Duodenal mucosa (tissue), 2 donors: Measurements from ENCODE around the gene INTS1.

Experiments
- H3K27ac ChIP-seq: one replicate; pipeline ENCODE4 v1.7.0; 2013; ENCODE audit warnings: low read depth, low read length
- H3K27me3 ChIP-seq, 2 donors: one replicate each; pipeline ENCODE4 v1.7.0; 2013; ENCODE audit warnings: low read length in 2 of 2, control low read depth in 1 of 2; ENCODE audit not compliant: insufficient read depth in 2 of 2, control insufficient read depth in 1 of 2
- H3K36me3 ChIP-seq, 2 donors: one replicate each; pipeline ENCODE4 v1.7.0; 2013; ENCODE audit warnings: low read length in 2 of 2, control low read depth in 1 of 2; ENCODE audit not compliant: insufficient read depth in 2 of 2, control insufficient read depth in 1 of 2
- H3K4me1 ChIP-seq, 2 donors: one replicate each; pipeline ENCODE4 v1.7.0; 2013; ENCODE audit warnings: low read length in 2 of 2, control low read depth in 1 of 2; ENCODE audit not compliant: insufficient read depth in 2 of 2, control insufficient read depth in 1 of 2
- H3K4me3 ChIP-seq, 2 donors: one replicate each; pipeline ENCODE4 v1.7.0; 2013; ENCODE audit warnings: low read length in 2 of 2, low read depth in 1 of 2
- H3K9ac ChIP-seq, 2 donors: one replicate each; pipeline ENCODE4 v1.7.0; 2013; ENCODE audit warnings: low read length in 2 of 2, low read depth in 1 of 2
- H3K9me3 ChIP-seq, 2 donors: one replicate each; pipeline ENCODE4 v1.7.0; 2013; ENCODE audit warnings: low read length in 2 of 2, control low read depth in 1 of 2; ENCODE audit not compliant: control insufficient read depth in 1 of 2

Gene INTS1

GRCh38 chr7:1441615-1442354 is 62.4 kb downstream of the INTS1 start:
- no peak overlapping the region for H3K9ac ChIP-seq
- no peak overlapping the region for H3K27ac ChIP-seq
- peaks cover 0 to 3% of the 10 kb centered on the region in 2 donors for H3K4me1 ChIP-seq
- H3K27me3 ChIP-seq = no peaks in the 10 kb centered on the region
- H3K9me3 ChIP-seq = no peaks in the 10 kb centered on the region
- peaks cover 18 to 47% of the 10 kb centered on the region in 2 donors for H3K36me3 ChIP-seq
- H3K4me3 ChIP-seq = no peak overlapping the region

DNA sequence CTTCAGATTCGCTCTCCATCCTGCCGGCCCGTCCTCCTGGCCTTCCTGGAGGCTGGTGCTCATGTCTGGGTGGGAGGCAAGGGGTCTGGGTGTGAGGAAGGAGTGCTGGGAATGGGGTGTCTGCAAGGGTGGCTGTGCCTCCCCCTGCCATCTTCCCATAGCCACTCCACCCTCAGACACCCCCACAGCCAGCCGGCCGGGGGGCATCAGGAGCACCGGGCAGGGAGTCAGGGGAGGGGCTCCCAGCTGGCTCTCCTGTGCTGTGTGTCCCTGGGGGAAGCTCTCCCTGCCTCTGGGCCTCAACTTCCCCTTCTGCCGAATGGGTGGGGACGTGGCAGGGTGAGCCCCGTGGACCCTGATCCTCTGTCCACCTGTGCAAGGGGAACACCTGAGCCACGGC is 63.6 kb downstream of the INTS1 start:
- no peak overlapping the region for H3K4me3 ChIP-seq
- no peaks in the 10 kb centered on the region for H3K4me1 ChIP-seq
- no peaks in the 10 kb centered on the region for H3K27me3 ChIP-seq
- no peaks in the 10 kb centered on the region for H3K9me3 ChIP-seq
- H3K27ac ChIP-seq = no peak overlapping the region
- no peak overlapping the region for H3K9ac ChIP-seq
- H3K36me3 ChIP-seq = peaks cover 18 to 48% of the 10 kb centered on the region in 2 donors

GRCh38 chr7:1439373-1440363 is 64.5 kb downstream of the INTS1 start:
- no peak overlapping the region for H3K4me3 ChIP-seq
- peaks cover 18 to 41% of the 10 kb centered on the region in 2 donors for H3K36me3 ChIP-seq
- no peaks in the 10 kb centered on the region for H3K9me3 ChIP-seq
- H3K27me3 ChIP-seq = no peaks in the 10 kb centered on the region
- no peaks in the 10 kb centered on the region for H3K4me1 ChIP-seq
- H3K27ac ChIP-seq = no peak overlapping the region
- no peak overlapping the region for H3K9ac ChIP-seq

GRCh38 chr7:1438821-1439220 is 65.4 kb downstream of the INTS1 start:
- Histone ChIP-seq H3K4me3 (no peak overlapping the region), H3K9ac (no peak overlapping the region), H3K4me1 (no peaks in the 10 kb centered on the region), H3K36me3 (peaks cover 18 to 41% of the 10 kb centered on the region in 2 donors), H3K9me3 (no peaks in the 10 kb centered on the region), H3K27me3 (no peaks in the 10 kb centered on the region), H3K27ac (no peak overlapping the region)

DNA sequence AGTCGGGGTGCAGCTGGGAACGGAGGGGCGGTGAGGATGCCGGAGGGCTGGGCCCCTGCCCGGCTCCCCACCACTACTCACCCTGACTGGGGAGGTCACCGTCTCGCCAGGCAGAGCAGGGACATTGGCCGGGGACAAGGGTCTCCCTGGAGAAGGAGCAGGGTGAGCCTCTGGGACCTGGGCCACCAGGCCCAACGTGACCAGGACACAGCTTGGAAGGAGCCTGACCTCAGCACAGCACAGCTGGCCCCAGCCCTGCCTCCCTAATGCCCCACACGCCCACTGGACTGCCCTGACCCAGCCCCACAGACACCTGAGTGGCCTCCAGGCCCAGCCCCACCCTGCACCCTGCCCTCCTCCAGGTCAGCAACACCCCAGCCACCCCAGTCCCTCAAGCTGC is 66.0 kb downstream of the INTS1 start:
- H3K4me1 ChIP-seq = no peaks in the 10 kb centered on the region
- no peak overlapping the region for H3K4me3 ChIP-seq
- no peaks in the 10 kb centered on the region for H3K27me3 ChIP-seq
- H3K27ac ChIP-seq = no peak overlapping the region
- H3K9ac ChIP-seq = no peak overlapping the region
- H3K9me3 ChIP-seq = no peaks in the 10 kb centered on the region
- peaks cover 14 to 41% of the 10 kb centered on the region in 2 donors for H3K36me3 ChIP-seq

DNA sequence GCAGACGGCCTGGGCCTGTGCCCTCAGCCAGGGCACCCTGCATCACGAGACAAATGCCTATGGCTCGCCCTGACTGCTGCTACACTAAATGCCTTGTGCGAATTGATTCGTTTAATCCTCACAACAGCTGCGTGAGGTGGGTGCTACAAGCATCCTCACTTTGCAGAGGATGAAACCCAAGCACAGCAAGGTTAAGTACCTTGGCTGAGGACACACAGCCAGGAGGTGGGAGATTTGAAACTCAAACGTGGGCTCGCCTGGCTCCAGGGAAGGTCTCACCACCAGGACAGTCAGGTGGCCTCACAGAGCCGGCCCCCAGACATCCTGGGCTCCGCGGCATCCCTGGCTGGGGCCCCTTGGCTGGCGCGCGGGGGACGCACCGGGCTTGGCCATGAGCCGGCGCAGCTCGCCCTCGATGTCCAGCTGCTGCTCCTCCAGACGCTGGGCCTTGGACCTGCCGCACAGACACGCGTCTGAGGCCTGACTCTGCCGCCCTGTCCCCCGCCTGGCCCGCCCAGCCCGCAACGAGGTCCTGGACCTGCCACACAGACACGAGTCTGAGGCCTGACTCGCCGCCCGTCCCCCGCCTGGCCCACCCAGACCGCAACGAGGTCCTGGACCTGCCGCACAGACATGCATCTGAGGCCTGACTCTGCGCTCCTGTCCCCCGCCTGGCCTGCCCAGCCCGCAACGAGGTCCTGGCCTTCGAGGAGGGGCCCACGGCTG is 66.9 kb downstream of the INTS1 start:
- Histone ChIP-seq H3K27ac (no peak overlapping the region), H3K9me3 (no peaks in the 10 kb centered on the region), H3K27me3 (no peaks in the 10 kb centered on the region), H3K4me1 (peaks cover 0 to 1% of the 10 kb centered on the region in 2 donors), H3K36me3 (peaks cover 12 to 41% of the 10 kb centered on the region in 2 donors), H3K9ac (no peak overlapping the region), H3K4me3 (no peak overlapping the region)

GRCh38 chr7:1436608-1437007 is 67.6 kb downstream of the INTS1 start:
- H3K27me3 ChIP-seq = no peaks in the 10 kb centered on the region
- H3K36me3 ChIP-seq = peaks cover 12 to 34% of the 10 kb centered on the region in 2 donors
- peaks cover 0 to 5% of the 10 kb centered on the region in 2 donors for H3K4me1 ChIP-seq
- no peak overlapping the region for H3K27ac ChIP-seq
- H3K9me3 ChIP-seq = no peaks in the 10 kb centered on the region
- no peak overlapping the region for H3K9ac ChIP-seq
- H3K4me3 ChIP-seq = no peak overlapping the region

GRCh38 chr7:1434891-1435670 is 69.1 kb downstream of the INTS1 start:
- Histone ChIP-seq H3K36me3 (peaks cover 9 to 23% of the 10 kb centered on the region in 2 donors), H3K9me3 (no peaks in the 10 kb centered on the region), H3K9ac (no peak overlapping the region)

DNA sequence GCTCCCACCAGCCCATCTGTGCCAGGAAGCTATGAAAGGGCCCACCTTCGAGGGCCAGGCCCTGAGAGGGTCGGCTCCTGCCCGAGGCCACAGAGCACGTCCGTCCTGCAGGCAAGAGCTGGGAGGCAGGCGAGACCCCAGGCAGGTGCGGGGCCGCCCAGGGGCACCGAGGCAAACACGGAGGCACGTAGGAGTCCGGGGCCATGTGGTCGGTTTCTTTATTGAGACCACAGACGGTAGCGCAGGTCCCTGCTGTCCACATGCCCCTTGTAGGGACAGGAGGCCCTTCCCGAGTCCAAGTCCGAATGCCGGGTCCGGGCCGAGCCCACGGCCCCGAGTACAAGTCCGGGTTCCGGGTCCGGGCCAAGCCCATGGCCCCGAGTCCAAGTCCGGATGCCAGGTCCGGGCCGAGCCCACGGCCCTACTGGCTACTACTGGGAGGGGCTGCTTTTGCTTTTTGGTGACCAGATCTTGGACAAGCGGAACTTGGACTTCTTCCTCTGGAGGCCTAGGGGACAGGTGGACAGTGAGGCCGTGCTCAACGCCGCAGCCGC is 69.9 kb downstream of the INTS1 start:
- Histone ChIP-seq H3K27me3 (no peaks in the 10 kb centered on the region), H3K9ac (no peak overlapping the region), H3K9me3 (no peaks in the 10 kb centered on the region), H3K27ac (no peak overlapping the region), H3K4me3 (no peak overlapping the region), H3K36me3 (peaks cover 4 to 16% of the 10 kb centered on the region in 2 donors), H3K4me1 (peaks cover 0 to 5% of the 10 kb centered on the region in 2 donors)

More at GRCh38 chr7:1434891-1435670, 69.1 kb downstream of the INTS1 start:
- Histone ChIP-seq H3K4me3 (no peak overlapping the region), H3K27ac (no peak overlapping the region), H3K27me3 (no peaks in the 10 kb centered on the region), H3K4me1 (peaks cover 0 to 5% of the 10 kb centered on the region in 2 donors)
